ENCODE measurements around the gene SEPTIN1. TPM values are rescaled to one million over a fixed set of nuclear protein-coding genes. Genes with fewer than 3 reads are reported as not detected.

SEPTIN1 gene
- total RNA-seq, result 2.2 TPM
- long read RNA-seq, partial matches to known transcripts, result 0 of 2 reads
- long read RNA-seq, other reads (novel, unspliced or antisense), result 2 of 2 reads

- intact Hi-C loops (cut with DNase I), result no loop called here
- DNase-seq (ENCODE audit: low spot score), result no peak
These were observed at the start of gene SEPTIN1 for GRCh38 chr16:30382111-30382881. TSS of gene SEPTIN1 (minus strand) at chr16:30382561. CDS start at chr16:30382542, 19 bp downstream.

GRCh38 chr16:30430428-30430970 lies 48.1 kb upstream of the SEPTIN1 start:
- intact Hi-C loops (cut with DNase I), result loop anchor here (5.0 kb wide), 1 partner anchor 102 kb away; the partner anchor contains the start of gene ZNF747

GRCh38 chr16:30429678-30430427 lies 47.5 kb upstream of the SEPTIN1 start, which contains the start of gene DCTPP1:
TSS of gene DCTPP1 (minus strand) at chr16:30430030. CDS start at chr16:30429980, 50 bp downstream.
- DNase-seq (ENCODE audit: low spot score), result peak; percentile 95
- intact Hi-C loops (cut with DNase I), result loop anchor here (5.0 kb wide), 1 partner anchor 102 kb away; the partner anchor contains the start of gene ZNF747

More at GRCh38 chr16:30430428-30430970, 48.1 kb upstream of the SEPTIN1 start:
- DNase-seq (ENCODE audit: low spot score), result no peak

GRCh38 chr16:30429418-30429677 lies 47.0 kb upstream of the SEPTIN1 start:
- intact Hi-C loops (cut with DNase I), result no loop called here
- no peak for DNase-seq (ENCODE audit: low spot score)

GRCh38 chr16:30428055-30428454 lies 45.7 kb upstream of the SEPTIN1 start:
- no peak for DNase-seq (ENCODE audit: low spot score)
- intact Hi-C loops (cut with DNase I), result no loop called here

- intact Hi-C loops (cut with DNase I), result no loop called here
These were observed 38.6 kb upstream of the SEPTIN1 start for GRCh38 chr16:30421010-30421409.

GRCh38 chr16:30418350-30419181 lies 36.2 kb upstream of the SEPTIN1 start:
- no peak for DNase-seq (ENCODE audit: low spot score)
- intact Hi-C loops (cut with DNase I), result loop anchor here (10.0 kb wide), 1 partner anchor 324 kb away; the partner anchor contains the start of genes TBX6 and YPEL3

More at GRCh38 chr16:30421010-30421409, 38.6 kb upstream of the SEPTIN1 start:
- no peak for DNase-seq (ENCODE audit: low spot score)

GRCh38 chr16:30417529-30418349 lies 35.4 kb upstream of the SEPTIN1 start:
- DNase-seq (ENCODE audit: low spot score), result peak; percentile 89
- intact Hi-C loops (cut with DNase I), result loop anchor here (10.0 kb wide), 1 partner anchor 323 kb away; the partner anchor contains the start of genes TBX6 and YPEL3

GRCh38 chr16:30416624-30417528 lies 34.5 kb upstream of the SEPTIN1 start:
- DNase-seq (ENCODE audit: low spot score), result no peak
- intact Hi-C loops (cut with DNase I), result loop anchor here (10.0 kb wide), 1 partner anchor 322 kb away; the partner anchor contains the start of genes TBX6 and YPEL3

GRCh38 chr16:30416047-30416603 lies 33.8 kb upstream of the SEPTIN1 start:
- no peak for DNase-seq (ENCODE audit: low spot score)
- intact Hi-C loops (cut with DNase I), result loop anchor here (10.0 kb wide), 1 partner anchor 321 kb away; the partner anchor contains the start of genes TBX6 and YPEL3

- no peak for DNase-seq (ENCODE audit: low spot score)
- intact Hi-C loops (cut with DNase I), result loop anchor here (10.0 kb wide), 1 partner anchor 319 kb away; the partner anchor contains the start of genes TBX6 and YPEL3
These were observed 31.8 kb upstream of the SEPTIN1 start for GRCh38 chr16:30414159-30414558.

GRCh38 chr16:30413112-30413806 lies 30.9 kb upstream of the SEPTIN1 start:
- DNase-seq (ENCODE audit: low spot score), result no peak
- intact Hi-C loops (cut with DNase I), result loop anchor here (10.0 kb wide), 1 partner anchor 318 kb away; the partner anchor contains the start of genes TBX6 and YPEL3

GRCh38 chr16:30409125-30410060 lies 27.0 kb upstream of the SEPTIN1 start:
- intact Hi-C loops (cut with DNase I), result loop anchor here (10.0 kb wide), 1 partner anchor 315 kb away; the partner anchor contains the start of genes TBX6 and YPEL3
- DNase-seq (ENCODE audit: low spot score), result peak; percentile 95

- intact Hi-C loops (cut with DNase I), result loop anchor here (2.0 kb wide), 1 partner anchor 29 kb away; no protein-coding TSS in a partner anchor
- DNase-seq (ENCODE audit: low spot score), result no peak
These were observed 25.6 kb upstream of the SEPTIN1 start for GRCh38 chr16:30407804-30408534.
